22Rv1 (cell line): ENCODE results near the gene VPS13D.

Source experiments
- ZFX ChIP-seq: fragments of 450-650 bp; IDR thresholded peaks from 2 replicates; pipeline ENCODE4 v1.6.1; 2017; ENCODE audit warnings: antibody characterized with exemption, borderline replicate concordance
- TF ChIP-seq, protein P1 (sequence below): fragments of 450-650 bp; IDR thresholded peaks from 2 replicates; pipeline ENCODE4 v1.5.1; 2017; ENCODE audit warnings: mild to moderate bottlenecking

DNA sequence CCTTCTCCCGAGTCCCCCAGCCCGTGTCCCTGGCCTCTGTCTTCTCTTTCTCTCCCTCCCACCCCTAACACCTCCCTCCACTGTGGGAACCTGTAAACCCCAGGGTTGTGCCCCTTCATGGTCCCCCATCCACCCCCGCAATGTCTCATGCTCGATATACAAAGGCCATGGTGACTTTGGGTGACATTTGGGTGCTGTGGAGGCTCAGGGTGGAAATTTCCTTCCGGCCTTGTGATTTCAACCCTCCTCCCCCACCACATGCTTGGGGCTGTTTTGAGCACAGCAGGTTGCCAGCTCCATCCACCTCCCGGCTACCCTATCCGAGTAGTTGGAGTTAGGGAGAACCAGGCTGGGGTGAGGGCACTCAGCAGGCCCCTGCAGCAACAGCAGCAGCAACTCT, 25.7 kb upstream of the VPS13D start:
- TF ChIP-seq, protein P1, sequence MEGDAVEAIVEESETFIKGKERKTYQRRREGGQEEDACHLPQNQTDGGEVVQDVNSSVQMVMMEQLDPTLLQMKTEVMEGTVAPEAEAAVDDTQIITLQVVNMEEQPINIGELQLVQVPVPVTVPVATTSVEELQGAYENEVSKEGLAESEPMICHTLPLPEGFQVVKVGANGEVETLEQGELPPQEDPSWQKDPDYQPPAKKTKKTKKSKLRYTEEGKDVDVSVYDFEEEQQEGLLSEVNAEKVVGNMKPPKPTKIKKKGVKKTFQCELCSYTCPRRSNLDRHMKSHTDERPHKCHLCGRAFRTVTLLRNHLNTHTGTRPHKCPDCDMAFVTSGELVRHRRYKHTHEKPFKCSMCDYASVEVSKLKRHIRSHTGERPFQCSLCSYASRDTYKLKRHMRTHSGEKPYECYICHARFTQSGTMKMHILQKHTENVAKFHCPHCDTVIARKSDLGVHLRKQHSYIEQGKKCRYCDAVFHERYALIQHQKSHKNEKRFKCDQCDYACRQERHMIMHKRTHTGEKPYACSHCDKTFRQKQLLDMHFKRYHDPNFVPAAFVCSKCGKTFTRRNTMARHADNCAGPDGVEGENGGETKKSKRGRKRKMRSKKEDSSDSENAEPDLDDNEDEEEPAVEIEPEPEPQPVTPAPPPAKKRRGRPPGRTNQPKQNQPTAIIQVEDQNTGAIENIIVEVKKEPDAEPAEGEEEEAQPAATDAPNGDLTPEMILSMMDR: no peak
- TF ChIP-seq ZFX: no peak
